Stomach smooth muscle (tissue), 2 donors: ENCODE results near the gene RPTOR.

Experiments
- H3K27ac ChIP-seq: one replicate; pipeline ENCODE4 v1.7.0; 2013; ENCODE audit warnings: mild to moderate bottlenecking, low read length, inconsistent platforms
- H3K27me3 ChIP-seq, 2 donors: one replicate each; pipeline ENCODE4 v1.7.0; 2013; ENCODE audit warnings: low read length in 2 of 2; ENCODE audit not compliant: insufficient read depth in 2 of 2, control insufficient read depth in 1 of 2
- H3K36me3 ChIP-seq, 2 donors: one replicate each; pipeline ENCODE4 v1.7.0; 2013; ENCODE audit warnings: low read length in 2 of 2; ENCODE audit not compliant: control insufficient read depth in 2 of 2, insufficient read depth in 2 of 2
- H3K4me1 ChIP-seq: one replicate; pipeline ENCODE4 v1.7.0; 2013; ENCODE audit warnings: low read length; ENCODE audit not compliant: control insufficient read depth, insufficient read depth
- H3K4me3 ChIP-seq, 2 donors: one replicate each; pipeline ENCODE4 v1.7.0; 2013; ENCODE audit warnings: low read length in 2 of 2
- H3K9ac ChIP-seq, 2 donors: one replicate each; pipeline ENCODE4 v1.7.0; 2013; ENCODE audit warnings: low read length in 2 of 2, mild to moderate bottlenecking in 1 of 2
- H3K9me3 ChIP-seq, 2 donors: one replicate each; pipeline ENCODE4 v1.7.0; 2013; ENCODE audit warnings: low read length in 2 of 2; ENCODE audit not compliant: control insufficient read depth in 2 of 2
- donor health status: healthy.
- donor health status: Pancreatic carcinoma.

The RPTOR gene

GRCh38 chr17:80845069-80845862 is 300.6 kb downstream of the RPTOR start:
- Histone ChIP-seq H3K4me1 (no peaks in the 10 kb centered on the region), H3K9ac (no peak overlapping the region), H3K27ac (no peak overlapping the region), H3K9me3 (no peaks in the 10 kb centered on the region), H3K36me3 (peaks cover 7 to 10% of the 10 kb centered on the region in 2 donors), H3K4me3 (no peak overlapping the region), H3K27me3 (no peaks in the 10 kb centered on the region)

GRCh38 chr17:80845863-80846671 is 301.4 kb downstream of the RPTOR start:
- Histone ChIP-seq H3K9me3 (no peaks in the 10 kb centered on the region), H3K36me3 (peaks cover 7 to 10% of the 10 kb centered on the region in 2 donors), H3K4me1 (no peaks in the 10 kb centered on the region), H3K27me3 (no peaks in the 10 kb centered on the region), H3K4me3 (no peak overlapping the region), H3K9ac (no peak overlapping the region), H3K27ac (no peak overlapping the region)

DNA sequence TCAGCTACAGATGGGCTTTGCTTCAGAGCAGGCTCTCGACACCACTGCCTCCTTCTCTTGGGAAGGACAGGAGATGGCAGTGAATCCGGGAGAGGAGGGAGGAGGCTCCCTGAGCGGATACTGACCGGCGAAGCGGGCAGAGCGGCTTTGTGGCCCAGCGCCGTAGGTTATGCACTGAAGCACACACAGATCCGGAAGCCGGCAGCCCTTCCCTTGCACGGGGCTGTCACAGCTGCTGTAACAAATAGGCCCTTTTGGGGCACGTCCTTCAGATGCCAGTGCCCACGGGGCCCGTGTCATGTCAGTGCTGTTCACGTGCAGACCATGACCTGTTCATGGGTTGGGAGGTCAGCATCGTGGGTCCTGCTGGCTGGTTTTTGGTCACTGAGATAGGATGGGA is 302.3 kb downstream of the RPTOR start:
- Histone ChIP-seq H3K36me3 (peaks cover 7 to 10% of the 10 kb centered on the region in 2 donors), H3K9ac (no peak overlapping the region), H3K27me3 (no peaks in the 10 kb centered on the region), H3K27ac (no peak overlapping the region), H3K4me1 (no peaks in the 10 kb centered on the region), H3K4me3 (no peak overlapping the region), H3K9me3 (no peaks in the 10 kb centered on the region)

DNA sequence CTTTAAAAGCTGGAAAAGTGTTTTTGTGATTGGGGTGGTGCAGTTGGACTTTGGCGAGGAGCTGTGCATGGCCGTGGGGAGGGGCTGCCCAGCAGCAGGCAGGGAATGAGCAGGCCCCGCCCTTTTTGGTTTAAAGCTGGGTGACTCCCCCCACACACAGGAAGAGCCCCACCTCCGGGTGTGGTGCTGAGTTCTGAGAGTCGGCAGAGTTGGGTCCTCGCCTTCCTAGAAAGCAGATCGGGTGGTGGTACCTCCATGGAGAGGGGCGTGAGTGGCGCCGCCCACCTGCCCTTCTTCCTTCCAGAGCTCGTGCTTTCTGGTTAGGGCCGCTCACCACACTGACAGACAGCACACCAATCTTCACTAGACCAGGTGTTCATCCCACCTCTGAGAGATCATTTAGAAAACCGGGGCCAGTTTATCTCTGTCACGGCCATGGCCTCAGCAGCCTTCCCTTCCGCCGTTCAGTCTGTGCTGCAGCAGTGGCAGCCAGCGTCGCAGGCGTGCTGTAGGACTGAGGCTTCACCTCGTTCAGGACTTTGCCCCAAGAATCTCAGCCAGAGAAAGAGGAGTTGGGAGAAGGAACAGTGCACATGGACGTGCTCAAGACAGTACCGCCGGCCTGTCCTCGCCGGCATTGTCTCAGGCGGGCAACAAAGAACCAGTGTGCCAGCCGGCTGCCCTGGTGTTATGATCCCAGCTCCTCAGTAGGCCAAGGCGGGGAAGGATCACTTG is 303.0 kb downstream of the RPTOR start:
- no peak overlapping the region for H3K9ac ChIP-seq
- peaks cover 4 to 10% of the 10 kb centered on the region in 2 donors for H3K36me3 ChIP-seq
- no peak overlapping the region for H3K4me3 ChIP-seq
- no peak overlapping the region for H3K27ac ChIP-seq
- H3K4me1 ChIP-seq, result no peaks in the 10 kb centered on the region
- H3K9me3 ChIP-seq, result no peaks in the 10 kb centered on the region
- H3K27me3 ChIP-seq, result no peaks in the 10 kb centered on the region

- peaks cover 4 to 10% of the 10 kb centered on the region in 2 donors for H3K36me3 ChIP-seq
- H3K27ac ChIP-seq, result no peak overlapping the region
- H3K9ac ChIP-seq, result no peak overlapping the region
- no peaks in the 10 kb centered on the region for H3K4me1 ChIP-seq
- H3K4me3 ChIP-seq, result no peak overlapping the region
- no peaks in the 10 kb centered on the region for H3K27me3 ChIP-seq
- H3K9me3 ChIP-seq, result no peaks in the 10 kb centered on the region
Observed at GRCh38 chr17:80848449-80849102, 303.9 kb downstream of the RPTOR start.

DNA sequence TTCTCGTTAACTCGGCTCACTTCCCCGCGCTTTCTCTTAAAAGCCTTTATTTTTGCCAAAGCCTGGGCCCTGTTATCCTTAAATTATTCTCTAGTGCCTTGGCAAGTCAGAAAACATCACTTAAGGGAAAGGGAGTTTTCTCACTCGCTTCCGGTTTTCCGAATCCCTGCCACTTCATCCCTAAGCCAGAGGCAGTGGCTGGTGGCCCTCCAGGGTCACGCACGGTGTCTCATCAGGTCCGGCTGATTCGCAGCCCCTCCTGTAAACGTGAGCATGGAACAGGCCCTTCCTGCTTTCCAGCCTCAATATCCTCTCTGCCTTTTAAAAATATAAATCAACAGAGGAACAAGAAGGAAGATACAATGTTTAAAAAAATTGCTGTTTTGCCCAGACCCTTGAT is 304.5 kb downstream of the RPTOR start:
- Histone ChIP-seq H3K9me3 (no peaks in the 10 kb centered on the region), H3K4me1 (no peaks in the 10 kb centered on the region), H3K27me3 (no peaks in the 10 kb centered on the region), H3K9ac (no peak overlapping the region), H3K27ac (no peak overlapping the region), H3K4me3 (no peak overlapping the region), H3K36me3 (peaks cover 4 to 10% of the 10 kb centered on the region in 2 donors)

- no peaks in the 10 kb centered on the region for H3K4me1 ChIP-seq
- no peaks in the 10 kb centered on the region for H3K27me3 ChIP-seq
- H3K36me3 ChIP-seq, result peaks cover 4 to 10% of the 10 kb centered on the region in 2 donors
Observed at GRCh38 chr17:80850109-80850508, 305.5 kb downstream of the RPTOR start.

GRCh38 chr17:80850817-80851216 is 306.2 kb downstream of the RPTOR start:
- Histone ChIP-seq H3K4me3 (no peak overlapping the region), H3K4me1 (no peaks in the 10 kb centered on the region), H3K36me3 (peaks cover 4 to 11% of the 10 kb centered on the region in 2 donors), H3K27me3 (no peaks in the 10 kb centered on the region), H3K9me3 (no peaks in the 10 kb centered on the region), H3K9ac (no peak overlapping the region), H3K27ac (no peak overlapping the region)

More at GRCh38 chr17:80850109-80850508, 305.5 kb downstream of the RPTOR start:
- Histone ChIP-seq H3K4me3 (no peak overlapping the region), H3K9me3 (no peaks in the 10 kb centered on the region), H3K9ac (no peak overlapping the region), H3K27ac (no peak overlapping the region)

- Histone ChIP-seq H3K36me3 (peaks cover 4 to 12% of the 10 kb centered on the region in 2 donors), H3K27ac (no peak overlapping the region), H3K9me3 (no peaks in the 10 kb centered on the region), H3K4me3 (no peak overlapping the region), H3K27me3 (no peaks in the 10 kb centered on the region), H3K4me1 (no peaks in the 10 kb centered on the region), H3K9ac (no peak overlapping the region)
Observed at GRCh38 chr17:80851277-80851925, 306.8 kb downstream of the RPTOR start.
